ENCODE measurements around the gene FBXL15. TPM values are rescaled to one million over a fixed set of nuclear protein-coding genes. Genes with fewer than 3 reads are reported as not detected.
A peak's percentile ranks its signal among the peaks of the same experiment; 100 is the strongest.

The FBXL15 gene
- total RNA-seq, 2 donors from 2014 or later = 9.7 to 11.4 TPM

DNA sequence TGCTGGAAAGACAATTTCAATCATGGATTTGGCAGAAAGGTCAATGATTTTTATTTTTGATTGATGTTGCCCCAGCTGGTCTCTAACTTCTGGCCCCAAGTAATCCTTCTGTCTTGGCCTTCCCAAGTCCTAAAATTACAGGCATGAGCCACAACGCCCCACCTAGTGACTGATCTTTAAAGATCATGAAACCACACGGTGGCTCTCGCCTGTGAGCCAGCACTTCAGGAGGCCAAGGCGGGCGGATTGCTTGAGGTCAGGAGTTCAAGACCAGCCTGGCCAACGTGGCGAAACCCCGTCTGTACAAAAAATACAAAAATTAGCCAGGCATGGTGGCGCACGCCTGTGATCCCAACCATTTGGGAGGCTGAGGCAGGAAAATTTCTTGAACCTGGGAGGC is 43.3 kb downstream of the FBXL15 start:
- H3K27me3 ChIP-seq (ENCODE audit: control insufficient read depth, insufficient read depth, low read length, poor library complexity, severe bottlenecking) = peaks cover 24% of the 10 kb centered on the region
- no peaks in the 10 kb centered on the region for H3K9me3 Mint-ChIP-seq
- no peak overlapping the region for H3K9ac ChIP-seq (ENCODE audit: extremely low read depth, low read length, poor library complexity, severe bottlenecking)
- no peaks in the 10 kb centered on the region for H3K36me3 ChIP-seq (ENCODE audit: control insufficient read depth, insufficient read depth, low read length)
- H3K36me3 Mint-ChIP-seq (ENCODE audit: low read depth) = no peaks in the 10 kb centered on the region
- H3K27me3 Mint-ChIP-seq (ENCODE audit: insufficient read depth) = peaks cover 26% of the 10 kb centered on the region
- no peak for TF ChIP-seq CTCF (conservative IDR thresholded peaks at IDR 0.05)
- no peaks in the 10 kb centered on the region for H3K9me3 ChIP-seq (ENCODE audit: control insufficient read depth, low read length)
- DNase-seq = no peak
- 85 to 87% methylated on average over 4 to 10 of the region's 10 CpGs for WGBS, 2 experiments (ENCODE audit: insufficient coverage in 1 of 2, insufficient read length in 1 of 2)
- H3K4me1 Mint-ChIP-seq = peaks cover 36% of the 10 kb centered on the region
- H3K27ac ChIP-seq (ENCODE audit: low read depth, low read length) = no peak overlapping the region
- no peak overlapping the region for H3K4me3 Mint-ChIP-seq
- H3K27ac Mint-ChIP-seq = no peak overlapping the region
- peak overlapping the region; percentile 41 for H3K4me3 ChIP-seq (ENCODE audit: low read length)
- H3K4me1 ChIP-seq (ENCODE audit: control insufficient read depth, insufficient read depth, low read length) = no peaks in the 10 kb centered on the region

GRCh38 chr10:102465466-102465865 is 44.8 kb downstream of the FBXL15 start:
- Histone ChIP-seq H3K4me3 (ENCODE audit: low read length) (no peak overlapping the region), H3K36me3 (ENCODE audit: control insufficient read depth, insufficient read depth, low read length) (no peaks in the 10 kb centered on the region), H3K27ac (ENCODE audit: low read depth, low read length) (no peak overlapping the region), H3K27me3 (ENCODE audit: control insufficient read depth, insufficient read depth, low read length, poor library complexity, severe bottlenecking) (peaks cover 11% of the 10 kb centered on the region), H3K4me1 (ENCODE audit: control insufficient read depth, insufficient read depth, low read length) (no peaks in the 10 kb centered on the region), H3K9me3 (ENCODE audit: control insufficient read depth, low read length) (no peaks in the 10 kb centered on the region), H3K9ac (ENCODE audit: extremely low read depth, low read length, poor library complexity, severe bottlenecking) (no peak overlapping the region)
- WGBS, 2 experiments (ENCODE audit: insufficient coverage in 1 of 2, insufficient read length in 1 of 2) = 69 to 90% methylated on average over 2 to 3 of the region's 3 CpGs
- Mint-ChIP-seq H3K27ac (no peak overlapping the region), H3K27me3 (ENCODE audit: insufficient read depth) (peaks cover 15% of the 10 kb centered on the region), H3K4me3 (no peak overlapping the region), H3K4me1 (peaks cover 36% of the 10 kb centered on the region), H3K9me3 (no peaks in the 10 kb centered on the region), H3K36me3 (ENCODE audit: low read depth) (peaks cover 2% of the 10 kb centered on the region)
- peak; percentile 74 for DNase-seq
- no peak for TF ChIP-seq CTCF (conservative IDR thresholded peaks at IDR 0.05)

- no peaks in the 10 kb centered on the region for H3K36me3 ChIP-seq (ENCODE audit: control insufficient read depth, insufficient read depth, low read length)
- H3K27me3 ChIP-seq (ENCODE audit: control insufficient read depth, insufficient read depth, low read length, poor library complexity, severe bottlenecking) = peaks cover 6% of the 10 kb centered on the region
- no peak overlapping the region for H3K9ac ChIP-seq (ENCODE audit: extremely low read depth, low read length, poor library complexity, severe bottlenecking)
- no peaks in the 10 kb centered on the region for H3K9me3 ChIP-seq (ENCODE audit: control insufficient read depth, low read length)
- Mint-ChIP-seq H3K9me3 (no peaks in the 10 kb centered on the region), H3K36me3 (ENCODE audit: low read depth) (peaks cover 2% of the 10 kb centered on the region), H3K4me3 (no peak overlapping the region), H3K27ac (no peak overlapping the region), H3K27me3 (ENCODE audit: insufficient read depth) (peaks cover 8% of the 10 kb centered on the region), H3K4me1 (peaks cover 21% of the 10 kb centered on the region)
- H3K4me1 ChIP-seq (ENCODE audit: control insufficient read depth, insufficient read depth, low read length) = no peaks in the 10 kb centered on the region
- TF ChIP-seq CTCF (conservative IDR thresholded peaks at IDR 0.05) = no peak
- WGBS, 2 experiments (ENCODE audit: insufficient coverage in 1 of 2, insufficient read length in 1 of 2) = 79 to 90% methylated on average over 4 to 6 of the region's 6 CpGs
- H3K27ac ChIP-seq (ENCODE audit: low read depth, low read length) = no peak overlapping the region
- H3K4me3 ChIP-seq (ENCODE audit: low read length) = no peak overlapping the region
- no peak for DNase-seq
These were observed 46.7 kb downstream of the FBXL15 start for GRCh38 chr10:102467318-102467717.
